HEK293 (cell line): ENCODE measurements around the gene GALNTL6.

Experiments
- BCL11A ChIP-seq: fragments of 450-650 bp; formaldehyde crosslinking; IDR thresholded peaks from 2 replicates; pipeline ENCODE4 v1.5.1; 2016; ENCODE audit warnings: low read depth, missing biosample characterization, missing genetic modification characterization
- PRDM6 ChIP-seq: fragments of 450-650 bp; formaldehyde crosslinking; IDR thresholded peaks from 2 replicates; pipeline ENCODE4 v1.5.1; 2017; ENCODE audit warnings: missing biosample characterization, missing genetic modification characterization
- REST ChIP-seq: fragments of 450-650 bp; formaldehyde crosslinking; IDR thresholded peaks from 2 replicates; pipeline ENCODE4 v1.5.1; 2016; ENCODE audit warnings: missing biosample characterization, missing genetic modification characterization
- SP2 ChIP-seq: fragments of 450-650 bp; formaldehyde crosslinking; IDR thresholded peaks from 2 replicates; pipeline ENCODE4 v1.5.1; 2016; ENCODE audit warnings: missing biosample characterization, missing genetic modification characterization
- ZBTB48 ChIP-seq: fragments of 450-650 bp; formaldehyde crosslinking; IDR thresholded peaks from 2 replicates; pipeline ENCODE4 v1.5.1; 2016; ENCODE audit warnings: missing biosample characterization, missing genetic modification characterization
- ZNF138 ChIP-seq: fragments of 450-650 bp; formaldehyde crosslinking; IDR thresholded peaks from 2 replicates; pipeline ENCODE4 v1.5.1; 2016; ENCODE audit warnings: missing biosample characterization, missing genetic modification characterization, borderline replicate concordance
- ZNF155 ChIP-seq: fragments of 450-650 bp; formaldehyde crosslinking; IDR thresholded peaks from 2 replicates; pipeline ENCODE4 v1.5.1; 2016; ENCODE audit warnings: missing biosample characterization, missing genetic modification characterization
- ZNF239 ChIP-seq: fragments of 450-650 bp; formaldehyde crosslinking; IDR thresholded peaks from 2 replicates; pipeline ENCODE4 v1.5.1; 2016; ENCODE audit warnings: missing biosample characterization, missing genetic modification characterization
- ZNF24 ChIP-seq: fragments of 450-650 bp; formaldehyde crosslinking; IDR thresholded peaks from 2 replicates; pipeline ENCODE4 v1.5.1; 2016; ENCODE audit warnings: missing biosample characterization, missing genetic modification characterization
- ZNF580 ChIP-seq: fragments of 450-650 bp; formaldehyde crosslinking; IDR thresholded peaks from 2 replicates; pipeline ENCODE4 v1.5.1; 2016; ENCODE audit warnings: missing biosample characterization, missing genetic modification characterization
- TF ChIP-seq, protein P1 (sequence below): fragments of 450-650 bp; formaldehyde crosslinking; IDR thresholded peaks from 2 replicates; pipeline ENCODE4 v1.5.1; 2016; ENCODE audit warnings: missing biosample characterization, missing genetic modification characterization
- TF ChIP-seq, protein P2 (sequence below): fragments of 450-650 bp; formaldehyde crosslinking; IDR thresholded peaks from 2 replicates; pipeline ENCODE4 v1.5.1; 2016; ENCODE audit warnings: missing biosample characterization, missing genetic modification characterization, borderline replicate concordance
- TF ChIP-seq, protein P3 (sequence below): IDR thresholded peaks from 2 replicates; pipeline ENCODE4 v1.6.1; 2011; ENCODE audit warnings: mild to moderate bottlenecking, low read depth, low read length, borderline replicate concordance

DNA sequence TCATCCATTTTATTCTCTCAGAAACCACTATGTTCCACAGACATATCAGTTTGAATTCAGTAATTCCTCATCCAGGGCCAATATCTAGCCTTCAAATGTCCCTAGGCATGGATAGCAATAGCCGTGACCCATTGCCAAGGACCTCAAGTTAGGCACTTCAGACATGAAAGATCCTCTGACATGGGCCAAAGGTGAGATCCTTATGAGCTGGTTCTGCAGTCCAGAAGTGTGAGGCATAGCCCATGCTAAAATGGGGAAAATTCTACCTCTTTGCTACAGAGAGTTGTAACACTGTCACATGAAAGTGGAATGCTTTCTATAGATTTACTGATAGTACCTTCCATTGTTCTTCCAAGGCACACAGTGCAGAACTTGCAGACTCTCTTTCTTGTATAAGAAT lies 1005.7 kb downstream of the GALNTL6 start:
- TF ChIP-seq PRDM6 = no peak
- TF ChIP-seq REST (tag by site-specific recombination) = no peak
- TF ChIP-seq, protein P1, sequence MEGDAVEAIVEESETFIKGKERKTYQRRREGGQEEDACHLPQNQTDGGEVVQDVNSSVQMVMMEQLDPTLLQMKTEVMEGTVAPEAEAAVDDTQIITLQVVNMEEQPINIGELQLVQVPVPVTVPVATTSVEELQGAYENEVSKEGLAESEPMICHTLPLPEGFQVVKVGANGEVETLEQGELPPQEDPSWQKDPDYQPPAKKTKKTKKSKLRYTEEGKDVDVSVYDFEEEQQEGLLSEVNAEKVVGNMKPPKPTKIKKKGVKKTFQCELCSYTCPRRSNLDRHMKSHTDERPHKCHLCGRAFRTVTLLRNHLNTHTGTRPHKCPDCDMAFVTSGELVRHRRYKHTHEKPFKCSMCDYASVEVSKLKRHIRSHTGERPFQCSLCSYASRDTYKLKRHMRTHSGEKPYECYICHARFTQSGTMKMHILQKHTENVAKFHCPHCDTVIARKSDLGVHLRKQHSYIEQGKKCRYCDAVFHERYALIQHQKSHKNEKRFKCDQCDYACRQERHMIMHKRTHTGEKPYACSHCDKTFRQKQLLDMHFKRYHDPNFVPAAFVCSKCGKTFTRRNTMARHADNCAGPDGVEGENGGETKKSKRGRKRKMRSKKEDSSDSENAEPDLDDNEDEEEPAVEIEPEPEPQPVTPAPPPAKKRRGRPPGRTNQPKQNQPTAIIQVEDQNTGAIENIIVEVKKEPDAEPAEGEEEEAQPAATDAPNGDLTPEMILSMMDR (tag by site-specific recombination) = no peak
- no peak for TF ChIP-seq ZNF138 (tag by site-specific recombination)
- TF ChIP-seq SP2 (tag by site-specific recombination) = no peak
- TF ChIP-seq ZNF155 = no peak
- no peak for TF ChIP-seq BCL11A
- TF ChIP-seq ZNF580 (tag by site-specific recombination) = no peak
- TF ChIP-seq ZNF239 (tag by site-specific recombination) = no peak
- TF ChIP-seq, protein P2, sequence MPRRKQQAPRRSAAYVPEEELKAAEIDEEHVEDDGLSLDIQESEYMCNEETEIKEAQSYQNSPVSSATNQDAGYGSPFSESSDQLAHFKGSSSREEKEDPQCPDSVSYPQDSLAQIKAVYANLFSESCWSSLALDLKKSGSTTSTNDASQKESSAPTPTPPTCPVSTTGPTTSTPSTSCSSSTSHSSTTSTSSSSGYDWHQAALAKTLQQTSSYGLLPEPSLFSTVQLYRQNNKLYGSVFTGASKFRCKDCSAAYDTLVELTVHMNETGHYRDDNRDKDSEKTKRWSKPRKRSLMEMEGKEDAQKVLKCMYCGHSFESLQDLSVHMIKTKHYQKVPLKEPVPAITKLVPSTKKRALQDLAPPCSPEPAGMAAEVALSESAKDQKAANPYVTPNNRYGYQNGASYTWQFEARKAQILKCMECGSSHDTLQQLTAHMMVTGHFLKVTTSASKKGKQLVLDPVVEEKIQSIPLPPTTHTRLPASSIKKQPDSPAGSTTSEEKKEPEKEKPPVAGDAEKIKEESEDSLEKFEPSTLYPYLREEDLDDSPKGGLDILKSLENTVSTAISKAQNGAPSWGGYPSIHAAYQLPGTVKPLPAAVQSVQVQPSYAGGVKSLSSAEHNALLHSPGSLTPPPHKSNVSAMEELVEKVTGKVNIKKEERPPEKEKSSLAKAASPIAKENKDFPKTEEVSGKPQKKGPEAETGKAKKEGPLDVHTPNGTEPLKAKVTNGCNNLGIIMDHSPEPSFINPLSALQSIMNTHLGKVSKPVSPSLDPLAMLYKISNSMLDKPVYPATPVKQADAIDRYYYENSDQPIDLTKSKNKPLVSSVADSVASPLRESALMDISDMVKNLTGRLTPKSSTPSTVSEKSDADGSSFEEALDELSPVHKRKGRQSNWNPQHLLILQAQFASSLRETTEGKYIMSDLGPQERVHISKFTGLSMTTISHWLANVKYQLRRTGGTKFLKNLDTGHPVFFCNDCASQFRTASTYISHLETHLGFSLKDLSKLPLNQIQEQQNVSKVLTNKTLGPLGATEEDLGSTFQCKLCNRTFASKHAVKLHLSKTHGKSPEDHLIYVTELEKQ (tag by site-specific recombination) = no peak
- TF ChIP-seq, protein P3, sequence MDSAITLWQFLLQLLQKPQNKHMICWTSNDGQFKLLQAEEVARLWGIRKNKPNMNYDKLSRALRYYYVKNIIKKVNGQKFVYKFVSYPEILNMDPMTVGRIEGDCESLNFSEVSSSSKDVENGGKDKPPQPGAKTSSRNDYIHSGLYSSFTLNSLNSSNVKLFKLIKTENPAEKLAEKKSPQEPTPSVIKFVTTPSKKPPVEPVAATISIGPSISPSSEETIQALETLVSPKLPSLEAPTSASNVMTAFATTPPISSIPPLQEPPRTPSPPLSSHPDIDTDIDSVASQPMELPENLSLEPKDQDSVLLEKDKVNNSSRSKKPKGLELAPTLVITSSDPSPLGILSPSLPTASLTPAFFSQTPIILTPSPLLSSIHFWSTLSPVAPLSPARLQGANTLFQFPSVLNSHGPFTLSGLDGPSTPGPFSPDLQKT = no peak
- no peak for TF ChIP-seq ZBTB48
- no peak for TF ChIP-seq ZNF24
